DOHH2 (cell line): ENCODE results near the gene TMEM229B.

Experiments used
- CTCF ChIP-seq: fragments of 200-600 bp; sonication (generic); IDR thresholded peaks from one replicate; pipeline ENCODE4 v1.5.1; 2014; ENCODE audit warnings: antibody characterized with exemption, mild to moderate bottlenecking, low read depth, low read length; ENCODE audit not compliant: poor library complexity, severe bottlenecking
- EZH2phosphoT487 ChIP-seq: fragments of 200-600 bp; sonication (generic); IDR thresholded peaks from 2 replicates; pipeline ENCODE4 v1.6.1; 2017; ENCODE audit warnings: borderline replicate concordance, mild to moderate bottlenecking, antibody characterized with exemption, low read length, moderate library complexity, mixed read lengths

- TF ChIP-seq CTCF (no peak), EZH2phosphoT487 (no peak)
Measured at GRCh38 chr14:67442139-67442906, 46.2 kb downstream of the TMEM229B start.
